GM21526 (cell line): ENCODE measurements around the gene ZNF566.

Experiments
- ATAC-seq: cut with Tn5 transposase; IDR thresholded peaks from one replicate; pipeline ENCODE4 v1.9.1; 2021; ENCODE audit warnings: moderate library complexity; ENCODE audit not compliant: unreplicated experiment, low FRiP score

Gene ZNF566

GRCh38 chr19:36449059-36449670 is 40.2 kb downstream of the ZNF566 start:
- no peak for ATAC-seq

GRCh38 chr19:36441339-36441738 is 48.0 kb downstream of the ZNF566 start:
- ATAC-seq: no peak

- no peak for ATAC-seq
Observed at GRCh38 chr19:36436531-36436930, 52.8 kb downstream of the ZNF566 start.

DNA sequence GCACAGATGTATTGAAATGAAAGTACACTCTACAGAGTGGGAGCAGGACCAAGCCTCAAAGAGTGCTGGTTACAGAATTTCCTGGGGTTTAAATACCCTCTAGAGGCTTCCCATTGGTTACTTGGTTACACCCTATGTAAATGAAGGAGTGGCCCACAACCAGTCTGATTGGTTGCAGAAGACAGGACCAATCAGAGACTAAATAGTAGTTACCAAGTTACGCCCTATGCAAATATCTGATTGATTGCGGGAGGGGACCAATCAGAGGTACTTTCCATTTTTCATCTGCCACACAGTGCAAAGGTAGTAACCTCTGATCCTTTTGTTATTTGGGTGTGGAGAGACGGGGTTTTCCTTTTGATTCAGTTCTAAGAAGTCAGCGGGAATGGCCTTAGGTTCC is 65.4 kb downstream of the ZNF566 start:
- ATAC-seq: no peak

DNA sequence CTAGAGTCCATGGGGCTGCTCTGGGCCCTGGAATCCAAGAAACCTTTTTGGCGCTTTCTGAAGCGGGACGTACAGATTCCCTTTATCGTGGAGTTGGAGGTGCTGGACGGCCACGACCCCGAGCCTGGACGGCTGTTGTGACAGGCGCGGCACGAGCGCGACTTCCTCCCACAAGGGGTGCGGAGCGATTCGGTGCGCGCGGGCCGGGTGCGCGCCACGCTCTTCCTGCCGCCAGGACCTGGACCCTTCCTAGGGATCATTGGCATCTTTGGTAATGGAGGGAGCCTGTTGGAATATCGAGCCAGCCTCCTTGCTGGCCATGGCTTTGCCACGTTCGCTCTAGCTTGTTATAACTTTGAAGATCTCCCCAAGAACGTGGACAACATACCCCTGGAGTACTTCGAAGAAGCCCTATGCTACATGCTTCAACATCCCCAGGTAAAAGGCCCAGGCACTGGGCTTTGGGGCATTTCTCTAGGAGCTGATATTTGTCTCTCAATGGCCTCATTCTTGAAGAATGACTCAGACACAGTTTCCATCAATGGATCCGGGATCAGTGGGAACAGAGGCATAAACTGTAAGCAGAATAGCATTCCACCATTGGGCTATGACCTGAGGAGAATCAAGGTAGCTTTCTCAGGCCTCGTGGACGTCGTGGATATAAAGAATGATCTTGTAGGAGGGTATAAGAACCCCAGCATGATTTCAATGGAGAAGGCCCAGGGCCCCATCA is 67.4 kb downstream of the ZNF566 start:
- ATAC-seq: no peak

DNA sequence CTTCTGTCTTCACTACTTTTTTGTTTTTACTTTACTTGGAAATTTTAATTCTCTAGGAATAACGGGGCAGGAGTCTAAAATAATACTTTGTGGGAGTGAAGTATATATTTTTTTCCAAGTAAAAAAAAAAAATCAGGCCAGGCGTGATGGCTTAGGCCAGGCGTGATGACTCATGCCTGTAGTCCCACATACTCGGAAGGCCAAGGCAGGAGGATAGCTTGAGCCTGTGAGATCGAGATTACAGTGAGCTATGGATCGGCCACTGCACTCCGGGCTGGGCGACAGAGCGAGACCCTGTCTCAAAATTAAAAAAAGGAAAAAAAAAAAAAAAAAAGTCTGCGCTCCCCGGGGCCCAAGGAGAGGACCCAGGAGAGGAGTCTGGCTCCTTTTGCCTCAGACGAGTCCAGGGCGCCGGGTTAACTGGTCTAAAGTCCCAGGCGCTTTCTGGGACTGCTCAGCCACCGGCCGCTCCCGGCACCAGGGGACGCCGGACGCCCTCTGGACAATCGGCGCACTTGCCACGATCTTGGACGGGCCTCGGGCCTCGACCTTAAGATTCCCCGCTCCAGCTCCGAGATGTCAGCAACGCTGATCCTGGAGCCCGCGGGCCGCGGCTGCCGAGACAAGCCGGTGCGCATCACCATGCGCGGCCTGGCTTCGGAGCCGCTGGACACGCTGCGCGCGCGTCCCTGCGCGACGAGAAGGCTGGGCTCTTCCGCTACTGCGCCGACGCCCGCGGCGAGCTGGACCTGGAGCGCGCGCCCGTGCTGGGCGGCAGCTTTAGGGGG is 68.2 kb downstream of the ZNF566 start:
- ATAC-seq: no peak

- peak; percentile 69 for ATAC-seq
Observed at GRCh38 chr19:36418287-36419001, 70.9 kb downstream of the ZNF566 start, which contains the start of gene ZFP82. ZFP82 (minus strand) TSS chr19:36418644; CDS start chr19:36409789, 8,855 bp downstream.

DNA sequence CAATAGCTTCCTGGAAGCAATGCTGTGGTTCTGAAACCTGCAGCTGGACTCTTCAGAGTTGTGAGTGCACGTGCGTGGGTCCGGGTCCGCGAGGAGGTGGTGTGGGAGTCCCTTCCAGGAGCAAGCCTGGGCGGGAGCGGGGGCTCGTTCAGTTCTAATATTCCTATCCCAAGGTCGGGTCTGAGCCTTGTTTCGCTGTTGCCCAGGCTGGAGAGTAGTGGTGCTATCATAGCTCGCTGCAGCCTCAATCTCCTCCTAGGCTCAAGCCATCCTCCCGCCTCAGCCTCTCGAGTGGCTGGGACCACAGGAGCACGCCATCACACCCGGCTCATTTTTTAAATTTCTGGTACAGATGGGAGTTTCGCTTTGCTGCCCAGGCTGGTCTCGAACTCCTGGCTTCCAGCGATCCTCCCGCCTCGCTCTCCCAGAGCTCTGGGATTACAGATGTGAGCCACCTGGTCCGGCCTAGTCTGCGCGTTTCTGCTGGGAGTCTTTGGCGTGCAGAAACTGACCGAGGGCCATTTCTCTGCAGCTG is 71.5 kb downstream of the ZNF566 start:
- no peak for ATAC-seq

- ATAC-seq: no peak
Observed at GRCh38 chr19:36409841-36410240, 79.5 kb downstream of the ZNF566 start.

GRCh38 chr19:36408101-36408500 is 81.3 kb downstream of the ZNF566 start:
- ATAC-seq: no peak

- no peak for ATAC-seq
Observed at GRCh38 chr19:36404498-36404897, 84.9 kb downstream of the ZNF566 start.

DNA sequence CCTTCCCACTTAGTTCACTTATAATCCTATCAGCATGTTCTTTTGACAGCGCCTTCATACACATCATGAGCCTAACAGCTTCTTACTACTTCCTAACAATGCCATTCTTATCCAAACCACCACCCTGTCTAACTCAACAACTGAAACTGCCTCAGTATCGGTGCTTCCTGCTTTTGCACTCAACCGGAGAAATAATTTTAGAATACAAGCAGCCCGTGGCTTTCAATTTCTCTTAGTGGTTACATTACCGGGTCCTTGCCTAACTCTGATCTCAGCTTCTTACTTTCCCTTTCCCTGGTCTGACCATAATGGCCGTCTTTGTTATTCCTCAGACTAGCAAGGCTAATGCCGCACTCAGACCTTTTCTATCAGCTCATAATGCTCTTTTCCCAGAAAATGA is 87.9 kb downstream of the ZNF566 start:
- no peak for ATAC-seq

DNA sequence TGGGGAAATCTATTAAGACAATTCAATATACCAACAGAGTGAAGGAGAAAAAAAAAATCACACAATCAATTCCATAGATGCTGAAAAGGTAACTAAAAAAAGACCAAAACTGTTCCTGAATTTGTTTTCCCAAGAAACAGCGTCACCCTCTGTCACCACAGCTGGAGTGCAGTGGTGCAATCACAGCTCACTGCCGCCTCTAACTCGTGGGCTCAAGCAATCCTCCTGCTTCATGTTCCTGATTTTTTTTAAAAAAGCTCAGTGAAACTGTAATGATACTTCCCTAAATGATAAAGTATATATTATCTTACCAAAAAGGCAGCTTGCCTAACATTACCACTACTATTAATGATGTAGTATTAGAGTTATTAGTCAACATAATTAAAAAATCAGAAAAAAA is 90.8 kb downstream of the ZNF566 start:
- ATAC-seq: no peak
